HepG2 (cell line): ENCODE results near the gene CERS1. TPM values are rescaled to one million over a fixed set of nuclear protein-coding genes. Genes with fewer than 3 reads are reported as not detected.

Experiments
- CCDC6 ChIP-seq: sonication (generic); formaldehyde crosslinking; IDR thresholded peaks from 2 replicates; pipeline ENCODE4 v1.8.1; 2022; ENCODE audit warnings: mild to moderate bottlenecking, missing genetic modification reagents, moderate library complexity
- CEBPB ChIP-seq: IDR thresholded peaks from 2 replicates; pipeline ENCODE4 v1.6.1; 2011; ENCODE audit warnings: low read depth, low read length, improper control_type of control experiment, borderline replicate concordance
- MATR3 ChIP-seq: sonication (generic); formaldehyde crosslinking; IDR thresholded peaks from 2 replicates; pipeline ENCODE4 v1.4.0; 2020; ENCODE audit warnings: missing genetic modification reagents
- MEIS2 ChIP-seq: sonication (generic); formaldehyde crosslinking; IDR thresholded peaks from 2 replicates; pipeline ENCODE4 v1.9.0; 2021; ENCODE audit warnings: mild to moderate bottlenecking, missing genetic modification reagents
- SOX5 ChIP-seq: IDR thresholded peaks from 2 replicates; pipeline ENCODE4 v1.6.1; 2016; ENCODE audit warnings: borderline replicate concordance
- TFAP4 ChIP-seq: sonication (generic); IDR thresholded peaks from 2 replicates; pipeline ENCODE4 v1.6.1; 2016; ENCODE audit warnings: low read depth, borderline replicate concordance
- ZNF224 ChIP-seq: sonication (generic); formaldehyde crosslinking; IDR thresholded peaks from 2 replicates; pipeline ENCODE4 v1.5.0; 2020; ENCODE audit warnings: mild to moderate bottlenecking, missing genetic modification reagents
- ZNF280D ChIP-seq: sonication (generic); formaldehyde crosslinking; IDR thresholded peaks from 2 replicates; pipeline ENCODE4 v1.5.1; 2020; ENCODE audit warnings: mild to moderate bottlenecking, missing genetic modification reagents
- ZNF713 ChIP-seq: sonication (generic); formaldehyde crosslinking; IDR thresholded peaks from 2 replicates; pipeline ENCODE4 v1.4.0; 2020; ENCODE audit warnings: mild to moderate bottlenecking, missing genetic modification reagents
- ZZZ3 ChIP-seq: sonication (generic); formaldehyde crosslinking; IDR thresholded peaks from 2 replicates; pipeline ENCODE4 v1.4.0; 2020; ENCODE audit warnings: missing genetic modification reagents, mild to moderate bottlenecking, borderline replicate concordance
- polyA plus RNA-seq, 8 experiments: library from polyadenylated mRNA; depleted of rRNA in 3 of 8; stranded (reverse) in 7 of 8; unstranded in 1 of 8; fragments of >200 nt; fragmentation: Illumina TruSeq in 4 of 8; extraction: Trizol in 4 of 8; gene quantifications; 2 replicates each; pipeline versions ENCODE4 v1.2.1 to v1.2.3, GENCODE V29; 2011 to 2016; ENCODE audit warnings: low read depth in 4 of 8, missing spikeins in 1 of 8, mixed read lengths in 1 of 8; ENCODE audit not compliant: insufficient read depth in 1 of 8
- total RNA-seq, 5 experiments: library from RNA; depleted of rRNA; stranded (reverse); fragments of >200 nt; fragmentation: Illumina TruSeq; extraction: Trizol; gene quantifications; 2 replicates each; pipeline ENCODE4 v1.2.3, GENCODE V29; 2016; ENCODE audit warnings: low read depth in 1 of 5
- TF ChIP-seq, protein P1 (sequence below): sonication (generic); formaldehyde crosslinking; IDR thresholded peaks from 2 replicates; pipeline ENCODE4 v1.5.0; 2020; ENCODE audit warnings: mild to moderate bottlenecking, missing genetic modification reagents

Gene CERS1
- total and polyA plus RNA-seq, 2 of the 13 experiments (the other 11 are each of a cell fraction or from before 2014, with no cell fraction given) = 4.6 to 9.8 TPM

GRCh38 chr19:18897094-18898029 lies 1.4 kb upstream of the CERS1 start (continued):
- TF ChIP-seq, protein P1, sequence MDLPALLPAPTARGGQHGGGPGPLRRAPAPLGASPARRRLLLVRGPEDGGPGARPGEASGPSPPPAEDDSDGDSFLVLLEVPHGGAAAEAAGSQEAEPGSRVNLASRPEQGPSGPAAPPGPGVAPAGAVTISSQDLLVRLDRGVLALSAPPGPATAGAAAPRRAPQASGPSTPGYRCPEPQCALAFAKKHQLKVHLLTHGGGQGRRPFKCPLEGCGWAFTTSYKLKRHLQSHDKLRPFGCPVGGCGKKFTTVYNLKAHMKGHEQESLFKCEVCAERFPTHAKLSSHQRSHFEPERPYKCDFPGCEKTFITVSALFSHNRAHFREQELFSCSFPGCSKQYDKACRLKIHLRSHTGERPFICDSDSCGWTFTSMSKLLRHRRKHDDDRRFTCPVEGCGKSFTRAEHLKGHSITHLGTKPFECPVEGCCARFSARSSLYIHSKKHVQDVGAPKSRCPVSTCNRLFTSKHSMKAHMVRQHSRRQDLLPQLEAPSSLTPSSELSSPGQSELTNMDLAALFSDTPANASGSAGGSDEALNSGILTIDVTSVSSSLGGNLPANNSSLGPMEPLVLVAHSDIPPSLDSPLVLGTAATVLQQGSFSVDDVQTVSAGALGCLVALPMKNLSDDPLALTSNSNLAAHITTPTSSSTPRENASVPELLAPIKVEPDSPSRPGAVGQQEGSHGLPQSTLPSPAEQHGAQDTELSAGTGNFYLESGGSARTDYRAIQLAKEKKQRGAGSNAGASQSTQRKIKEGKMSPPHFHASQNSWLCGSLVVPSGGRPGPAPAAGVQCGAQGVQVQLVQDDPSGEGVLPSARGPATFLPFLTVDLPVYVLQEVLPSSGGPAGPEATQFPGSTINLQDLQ (CRISPR knock-in tag) = no peak
- no peak for TF ChIP-seq MATR3 (CRISPR knock-in tag)
- TF ChIP-seq ZZZ3 (CRISPR knock-in tag) = no peak
- TF ChIP-seq ZNF713 (CRISPR knock-in tag) = no peak
- TF ChIP-seq CCDC6 (CRISPR knock-in tag) = no peak
- TF ChIP-seq ZNF224 = no peak
- no peak for TF ChIP-seq TFAP4
- TF ChIP-seq MEIS2 (CRISPR knock-in tag) = no peak
- TF ChIP-seq ZNF280D = 0 out of 2 replicates have a peak, but pooled peaks have one; percentile 24
- TF ChIP-seq CEBPB = no peak
- TF ChIP-seq SOX5 = no peak
